Activated naive CD4-positive, alpha-beta T cell treated with anti-CD3 and anti-CD28 coated beads, Interleukin-2, amount 10 ng/mL, durations not matched to agents 7 days and 5 days (primary cell): ENCODE results near the gene SLC24A4.

Experiments used
- CTCF ChIA-PET: fragments of 350-600 bp; sonication (Branson Sonifier 250); formaldehyde crosslinking; loops from one replicate; lab custom pipeline; 2021; ENCODE audit warnings: antibody characterized with exemption; lab: Charles Lee
- DNase-seq: peaks from one replicate; pipeline ENCODE4 v3.0.0-alpha.2; 2020
- H3K27ac Mint-ChIP-seq: one replicate; pipeline ENCODE4 v1.8.0; 2021; ENCODE audit warnings: mild to moderate bottlenecking, moderate library complexity, mixed read lengths
- H3K27me3 Mint-ChIP-seq: one replicate; pipeline ENCODE4 v1.8.0; 2021; ENCODE audit warnings: mild to moderate bottlenecking, mixed read lengths
- H3K36me3 Mint-ChIP-seq: one replicate; pipeline ENCODE4 v1.8.0; 2021; ENCODE audit warnings: mixed read lengths
- H3K4me1 Mint-ChIP-seq: one replicate; pipeline ENCODE4 v1.8.0; 2021; ENCODE audit warnings: mixed read lengths
- H3K4me3 Mint-ChIP-seq: one replicate; pipeline ENCODE4 v1.8.0; 2021; ENCODE audit warnings: mild to moderate bottlenecking, moderate library complexity, mixed read lengths
- H3K9me3 Mint-ChIP-seq: one replicate; pipeline ENCODE4 v1.8.0; 2021; ENCODE audit warnings: mixed read lengths

The SLC24A4 gene

GRCh38 chr14:92450351-92451070 lies 127.5 kb downstream of the SLC24A4 start:
- no peak for DNase-seq
- no peak overlapping the region for H3K4me3 Mint-ChIP-seq
- CTCF ChIA-PET: no interaction called here
- H3K27ac Mint-ChIP-seq: no peak overlapping the region
- H3K4me1 Mint-ChIP-seq: peaks cover 3% of the 10 kb centered on the region
- H3K9me3 Mint-ChIP-seq: peaks cover 3% of the 10 kb centered on the region
- H3K36me3 Mint-ChIP-seq: no peaks in the 10 kb centered on the region
- H3K27me3 Mint-ChIP-seq: peaks cover 13% of the 10 kb centered on the region

- CTCF ChIA-PET: no interaction called here
These were observed 128.3 kb downstream of the SLC24A4 start for GRCh38 chr14:92451245-92451644.

GRCh38 chr14:92451755-92452154 lies 128.8 kb downstream of the SLC24A4 start:
- no peak overlapping the region for H3K4me3 Mint-ChIP-seq
- CTCF ChIA-PET: no interaction called here
- peaks cover 13% of the 10 kb centered on the region for H3K27me3 Mint-ChIP-seq
- H3K27ac Mint-ChIP-seq: no peak overlapping the region
- H3K9me3 Mint-ChIP-seq: no peaks in the 10 kb centered on the region
- no peak for DNase-seq
- no peaks in the 10 kb centered on the region for H3K36me3 Mint-ChIP-seq
- H3K4me1 Mint-ChIP-seq: peaks cover 3% of the 10 kb centered on the region

More at GRCh38 chr14:92451245-92451644, 128.3 kb downstream of the SLC24A4 start:
- Mint-ChIP-seq H3K27me3 (peaks cover 13% of the 10 kb centered on the region), H3K4me3 (no peak overlapping the region), H3K4me1 (peaks cover 3% of the 10 kb centered on the region), H3K36me3 (no peaks in the 10 kb centered on the region), H3K27ac (no peak overlapping the region), H3K9me3 (no peaks in the 10 kb centered on the region)
- DNase-seq: no peak

- H3K27ac Mint-ChIP-seq: no peak overlapping the region
- H3K4me1 Mint-ChIP-seq: peaks cover 3% of the 10 kb centered on the region
- H3K9me3 Mint-ChIP-seq: no peaks in the 10 kb centered on the region
- CTCF ChIA-PET: no interaction called here
- no peak overlapping the region for H3K4me3 Mint-ChIP-seq
- H3K27me3 Mint-ChIP-seq: peaks cover 13% of the 10 kb centered on the region
- no peak for DNase-seq
- no peaks in the 10 kb centered on the region for H3K36me3 Mint-ChIP-seq
These were observed 129.5 kb downstream of the SLC24A4 start for GRCh38 chr14:92452471-92452870.

- no peak overlapping the region for H3K27ac Mint-ChIP-seq
- H3K36me3 Mint-ChIP-seq: no peaks in the 10 kb centered on the region
- peaks cover 13% of the 10 kb centered on the region for H3K27me3 Mint-ChIP-seq
- H3K4me3 Mint-ChIP-seq: no peak overlapping the region
- CTCF ChIA-PET: no interaction called here
- no peak for DNase-seq
- no peaks in the 10 kb centered on the region for H3K9me3 Mint-ChIP-seq
- peaks cover 3% of the 10 kb centered on the region for H3K4me1 Mint-ChIP-seq
These were observed 130.7 kb downstream of the SLC24A4 start for GRCh38 chr14:92453691-92454090.

- CTCF ChIA-PET: interaction anchor here (0.7 kb wide), 1 partner anchor 235 kb away, joined by 3 read pairs; no protein-coding TSS in a partner anchor
- DNase-seq: no peak
- peaks cover 14% of the 10 kb centered on the region for H3K27me3 Mint-ChIP-seq
- H3K4me3 Mint-ChIP-seq: no peak overlapping the region
- no peaks in the 10 kb centered on the region for H3K36me3 Mint-ChIP-seq
- no peaks in the 10 kb centered on the region for H3K9me3 Mint-ChIP-seq
- H3K4me1 Mint-ChIP-seq: peaks cover under 1% of the 10 kb centered on the region
- no peak overlapping the region for H3K27ac Mint-ChIP-seq
These were observed 132.3 kb downstream of the SLC24A4 start for GRCh38 chr14:92455231-92455630.

DNA sequence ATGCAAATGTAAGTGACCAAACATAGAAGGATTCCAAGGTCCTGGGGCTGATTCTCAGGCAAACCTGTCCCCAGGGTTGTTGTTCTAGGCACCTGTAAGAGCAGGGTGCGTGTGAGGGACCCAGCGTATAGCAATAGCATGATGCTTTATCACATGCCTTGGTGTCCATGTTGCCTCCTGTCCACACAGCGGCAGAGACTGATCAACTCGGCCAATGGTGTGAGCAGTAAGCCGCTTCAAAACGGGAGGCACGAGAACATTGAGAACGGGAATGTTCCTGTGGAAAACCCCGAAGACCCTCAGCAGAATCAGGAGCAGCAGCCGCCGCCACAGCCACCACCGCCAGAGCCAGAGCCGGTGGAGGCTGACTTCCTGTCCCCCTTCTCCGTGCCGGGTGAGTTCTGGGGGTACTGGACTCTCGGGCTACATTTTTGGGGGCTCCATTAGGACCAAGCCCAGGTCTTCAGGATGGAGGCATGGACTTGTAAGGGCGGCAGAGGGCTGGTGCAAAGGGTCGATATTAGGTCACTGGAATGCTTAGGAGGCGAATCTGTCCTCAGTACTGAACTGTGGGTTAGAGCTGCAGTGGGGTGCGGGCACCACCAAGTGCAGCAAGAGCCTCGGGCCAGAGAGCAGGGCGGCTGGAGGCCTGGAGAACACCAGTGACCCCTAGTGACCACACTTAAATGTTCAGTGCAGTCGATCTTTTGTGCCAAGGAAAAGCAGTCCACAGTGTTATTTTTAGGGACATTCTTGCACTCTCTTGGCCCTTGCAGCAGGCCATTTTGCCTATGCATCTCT lies 133.4 kb downstream of the SLC24A4 start:
- DNase-seq: no peak
- H3K36me3 Mint-ChIP-seq: no peaks in the 10 kb centered on the region
- CTCF ChIA-PET: no interaction called here
- H3K27me3 Mint-ChIP-seq: peaks cover 9% of the 10 kb centered on the region
- no peak overlapping the region for H3K4me3 Mint-ChIP-seq
- H3K4me1 Mint-ChIP-seq: peaks cover 2% of the 10 kb centered on the region
- no peak overlapping the region for H3K27ac Mint-ChIP-seq
- no peaks in the 10 kb centered on the region for H3K9me3 Mint-ChIP-seq

- H3K36me3 Mint-ChIP-seq: no peaks in the 10 kb centered on the region
- CTCF ChIA-PET: no interaction called here
- no peak overlapping the region for H3K27ac Mint-ChIP-seq
- H3K4me1 Mint-ChIP-seq: peaks cover 2% of the 10 kb centered on the region
- no peak overlapping the region for H3K4me3 Mint-ChIP-seq
- no peak for DNase-seq
- H3K9me3 Mint-ChIP-seq: no peaks in the 10 kb centered on the region
- peaks cover 9% of the 10 kb centered on the region for H3K27me3 Mint-ChIP-seq
These were observed 134.1 kb downstream of the SLC24A4 start for GRCh38 chr14:92457016-92457565.

- DNase-seq: no peak
- CTCF ChIA-PET: no interaction called here
- H3K9me3 Mint-ChIP-seq: no peaks in the 10 kb centered on the region
- H3K4me1 Mint-ChIP-seq: peaks cover 5% of the 10 kb centered on the region
- peaks cover 16% of the 10 kb centered on the region for H3K27me3 Mint-ChIP-seq
- H3K36me3 Mint-ChIP-seq: no peaks in the 10 kb centered on the region
- H3K27ac Mint-ChIP-seq: no peak overlapping the region
- no peak overlapping the region for H3K4me3 Mint-ChIP-seq
These were observed 135.4 kb downstream of the SLC24A4 start for GRCh38 chr14:92458136-92459029.

DNA sequence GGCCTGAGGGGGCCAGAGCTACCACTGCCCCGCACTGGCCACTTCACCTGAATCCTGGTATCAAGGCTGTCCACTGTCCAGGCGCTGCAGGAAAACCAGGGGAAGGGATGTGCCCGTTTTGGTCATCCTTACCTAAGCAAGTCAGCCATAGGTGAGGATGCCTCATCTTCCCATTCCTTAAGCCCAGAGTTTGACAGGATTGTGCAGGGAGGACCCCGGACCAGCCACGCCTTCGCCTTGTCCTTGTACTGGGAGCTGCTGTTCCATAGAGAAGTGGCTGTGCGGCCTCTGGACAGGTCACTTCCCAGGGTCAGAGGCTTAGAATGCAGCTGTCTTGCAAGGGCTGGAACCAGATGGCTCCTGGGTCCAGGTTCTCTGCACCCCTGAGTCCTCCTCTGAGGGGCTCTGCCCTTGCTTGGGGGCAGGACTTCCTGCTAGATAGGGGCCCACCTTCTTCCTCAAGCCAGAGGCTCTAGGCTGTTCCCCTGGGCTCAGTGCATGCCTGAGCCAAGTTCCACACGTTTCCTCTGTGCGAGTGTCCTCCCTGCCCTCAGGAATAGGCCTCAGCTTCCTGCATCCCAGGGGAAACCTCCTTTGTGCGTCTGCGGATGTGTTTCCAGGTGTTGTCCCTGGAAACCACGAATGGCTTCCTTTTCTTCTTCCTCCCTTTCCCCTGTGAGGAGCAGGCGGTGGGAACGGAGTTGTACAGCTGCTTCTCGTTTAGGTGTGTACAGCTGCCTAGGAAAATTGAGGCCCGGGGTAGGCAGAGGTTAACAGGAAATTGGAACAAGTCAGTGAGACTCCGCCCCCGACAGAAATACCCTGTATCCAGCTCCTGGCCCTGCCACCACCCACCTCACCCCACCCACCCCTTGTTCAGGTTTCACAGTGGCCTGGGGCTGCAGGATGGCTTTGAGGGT lies 136.3 kb downstream of the SLC24A4 start:
- no peaks in the 10 kb centered on the region for H3K9me3 Mint-ChIP-seq
- H3K27me3 Mint-ChIP-seq: peaks cover 16% of the 10 kb centered on the region
- no peaks in the 10 kb centered on the region for H3K36me3 Mint-ChIP-seq
- peaks cover 5% of the 10 kb centered on the region for H3K4me1 Mint-ChIP-seq
- CTCF ChIA-PET: interaction anchor here (0.5 to 0.8 kb wide), 2 partner anchors 222 to 759 kb away, joined by 3 read pairs; no protein-coding TSS in a partner anchor
- no peak overlapping the region for H3K4me3 Mint-ChIP-seq
- no peak for DNase-seq
- H3K27ac Mint-ChIP-seq: no peak overlapping the region

DNA sequence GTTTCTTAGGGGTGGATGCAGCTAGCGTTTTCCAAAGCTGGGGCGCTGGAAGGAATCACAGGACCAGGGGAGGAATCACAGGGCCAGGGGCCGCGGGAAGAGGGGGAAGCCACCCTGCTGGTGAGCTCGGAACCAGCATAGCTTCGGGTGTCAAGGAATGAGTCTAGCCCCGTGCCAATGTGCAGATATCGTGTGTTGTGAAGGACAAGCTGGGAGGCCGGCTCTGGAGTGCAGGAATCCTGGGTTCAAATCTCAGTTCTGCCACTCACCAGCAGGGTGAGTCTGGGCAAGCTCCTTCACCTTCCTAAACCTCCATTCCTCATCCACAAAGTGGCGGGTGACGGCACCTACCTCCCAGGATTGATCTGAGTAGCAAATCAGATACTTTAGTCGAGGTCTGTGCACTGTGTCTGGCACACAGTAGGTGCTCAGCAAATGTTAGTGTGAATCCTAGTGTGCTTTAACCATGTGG lies 137.0 kb downstream of the SLC24A4 start:
- CTCF ChIA-PET: interaction anchor here (0.5 to 0.8 kb wide), 2 partner anchors 222 to 760 kb away, joined by 3 read pairs; no protein-coding TSS in a partner anchor
- Mint-ChIP-seq H3K4me3 (no peak overlapping the region), H3K27me3 (peaks cover 16% of the 10 kb centered on the region), H3K27ac (no peak overlapping the region), H3K9me3 (no peaks in the 10 kb centered on the region), H3K4me1 (peaks cover 5% of the 10 kb centered on the region), H3K36me3 (no peaks in the 10 kb centered on the region)
- DNase-seq: no peak

DNA sequence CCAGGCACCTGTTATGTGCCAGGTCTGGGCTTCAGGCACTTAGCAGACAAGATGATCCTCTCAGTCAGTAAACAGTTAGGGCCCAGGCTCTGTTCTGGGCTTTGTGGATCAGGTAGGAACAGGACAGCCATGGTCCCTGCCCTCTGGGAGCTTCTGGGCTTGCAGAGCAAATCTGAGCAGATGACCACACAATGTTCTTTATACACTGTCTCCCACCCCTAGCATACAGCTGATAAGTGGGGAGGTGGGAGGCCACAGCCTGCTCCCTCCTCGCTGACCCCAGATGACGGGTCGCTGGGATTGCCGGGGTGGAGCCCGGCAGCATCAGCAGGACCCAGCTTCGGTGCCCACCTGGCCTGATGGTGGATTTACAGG lies 137.6 kb downstream of the SLC24A4 start:
- CTCF ChIA-PET: interaction anchor here (0.8 kb wide), 1 partner anchor 221 kb away, joined by 3 read pairs; no protein-coding TSS in a partner anchor
- Mint-ChIP-seq H3K9me3 (no peaks in the 10 kb centered on the region), H3K27me3 (peaks cover 16% of the 10 kb centered on the region), H3K4me1 (peaks cover 5% of the 10 kb centered on the region), H3K36me3 (no peaks in the 10 kb centered on the region), H3K4me3 (no peak overlapping the region), H3K27ac (no peak overlapping the region)
- no peak for DNase-seq
